ENCODE measurements around the gene CYP4F8. TPM values are rescaled to one million over a fixed set of nuclear protein-coding genes. Genes with fewer than 3 reads are reported as not detected.
"Not testable (repeated sequence)": the region's sequence is repeated elsewhere in the genome, so short reads cannot be mapped to it uniquely, and the experiment has no call there.

CYP4F8 gene
- total and polyA plus RNA-seq, 11 donors, result not detected

GRCh38 chr19:15591796-15592195, 23.2 kb upstream of the CYP4F8 start:
- Histone ChIP-seq H3K9me3 (peaks cover 0 to 8% (median 0%) of the 10 kb centered on the region in 12 donors), H3K4me1 (no peaks in the 10 kb centered on the region), H3K27ac (no peak overlapping the region), H3K4me3 (no peak overlapping the region), H3K27me3 (peaks cover 0 to 21% (median 2%) of the 10 kb centered on the region in 9 donors), H3K36me3 (no peaks in the 10 kb centered on the region)
- no peak for ATAC-seq
- no peak for DNase-seq
- intact Hi-C loops (cut with DNase I), result no loop called here
- no peak for TF ChIP-seq POLR2A (IDR thresholded peaks at IDR 0.05)
- TF ChIP-seq CTCF (IDR thresholded peaks at IDR 0.05), result no peak
- 55 to 73% (median 65%) methylated on average over 4 of the region's 4 CpGs for WGBS, 4 donors

- H3K4me1 ChIP-seq; H3K4me3 ChIP-seq; DNase-seq; intact Hi-C loops (cut with DNase I); H3K36me3 ChIP-seq; ATAC-seq; H3K27ac ChIP-seq: not testable (repeated sequence)
- peaks cover 0 to 17% (median 0%) of the 10 kb centered on the region in 9 donors for H3K27me3 ChIP-seq
- peaks cover 0 to 10% (median 0%) of the 10 kb centered on the region in 12 donors for H3K9me3 ChIP-seq
- WGBS, 4 donors, result 18 to 34% (median 29%) methylated on average over 5 of the region's 5 CpGs
These were observed 22.5 kb upstream of the CYP4F8 start for GRCh38 chr19:15592506-15592905.

- DNase-seq; H3K36me3 ChIP-seq; intact Hi-C loops (cut with DNase I); H3K4me1 ChIP-seq; H3K27ac ChIP-seq; H3K4me3 ChIP-seq: not testable (repeated sequence)
- Histone ChIP-seq H3K9me3 (peaks cover 0 to 10% (median 0%) of the 10 kb centered on the region in 12 donors), H3K27me3 (peaks cover 0 to 17% (median 0%) of the 10 kb centered on the region in 9 donors)
- 36 to 64% (median 43%) methylated on average over 4 of the region's 4 CpGs for WGBS, 4 donors
- ATAC-seq, result peak in 2 of 4 donors; percentile 20 to 50
These were observed 21.3 kb upstream of the CYP4F8 start for GRCh38 chr19:15593766-15594165.

- intact Hi-C loops (cut with DNase I), result no loop called here
- no peaks in the 10 kb centered on the region for H3K4me1 ChIP-seq
These were observed 19.9 kb upstream of the CYP4F8 start for GRCh38 chr19:15595069-15595468.

DNA sequence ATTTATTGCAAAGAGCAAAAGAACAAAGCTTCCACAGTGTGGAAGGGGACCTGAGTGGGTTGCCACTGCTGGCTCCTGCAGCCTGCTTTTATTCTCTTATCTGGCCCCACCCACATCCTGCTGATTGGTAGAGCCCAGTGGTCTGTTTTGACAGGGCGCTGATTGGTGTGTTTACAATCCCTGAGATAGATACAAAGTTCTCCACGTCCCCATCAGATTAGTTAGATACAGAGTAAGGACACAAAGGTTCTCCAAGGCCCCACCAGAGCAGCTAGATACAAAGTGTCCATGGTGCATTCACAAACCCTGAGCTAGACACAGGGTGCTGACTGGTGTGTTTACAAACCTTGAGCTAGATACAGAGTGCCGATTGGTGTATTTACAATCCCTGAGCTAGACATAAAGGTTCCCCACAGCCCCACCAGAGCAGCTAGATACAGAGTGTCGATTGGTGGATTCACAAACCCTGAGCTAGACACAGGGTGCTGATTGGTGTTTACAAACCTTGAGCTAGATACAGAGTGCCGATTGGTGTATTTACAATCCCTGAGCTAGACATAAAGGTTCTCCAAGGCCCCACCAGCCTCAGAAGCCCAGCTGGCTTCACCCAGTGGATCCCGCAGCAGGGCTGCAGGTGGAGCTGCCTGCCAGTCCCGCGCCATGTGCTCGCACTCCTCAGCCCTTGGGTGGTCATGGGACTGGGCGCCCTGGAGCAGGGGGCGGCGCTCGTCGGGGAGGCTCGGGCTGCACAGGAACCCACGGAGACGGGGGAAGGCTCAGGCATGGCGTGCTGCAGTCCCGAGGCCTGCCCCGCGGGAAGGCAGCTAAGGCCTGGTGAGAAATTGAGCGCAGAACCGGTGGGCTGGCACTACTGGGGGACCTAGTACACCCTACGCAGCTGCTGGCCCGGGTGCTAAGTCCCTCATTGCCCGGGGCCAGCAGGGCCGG, 6.8 kb upstream of the CYP4F8 start:
- 87 to 92% (median 89%) methylated on average over 13 to 27 of the region's 27 CpGs for WGBS, 4 donors
- H3K36me3 ChIP-seq; H3K9me3 ChIP-seq; intact Hi-C loops (cut with DNase I); ATAC-seq; H3K4me1 ChIP-seq; DNase-seq; H3K27me3 ChIP-seq; H3K27ac ChIP-seq; H3K4me3 ChIP-seq: not testable (repeated sequence)

More at GRCh38 chr19:15595069-15595468, 19.9 kb upstream of the CYP4F8 start:
- ATAC-seq (no peak), DNase-seq (no peak)
- 26 to 47% (median 38%) methylated on average over 6 of the region's 6 CpGs for WGBS, 4 donors
- H3K27ac ChIP-seq, result no peak overlapping the region
- TF ChIP-seq POLR2A (IDR thresholded peaks at IDR 0.05), result no peak
- TF ChIP-seq CTCF (IDR thresholded peaks at IDR 0.05), result no peak
- peaks cover 0 to 10% (median 0%) of the 10 kb centered on the region in 12 donors for H3K9me3 ChIP-seq
- peaks cover 0 to 17% (median 0%) of the 10 kb centered on the region in 9 donors for H3K27me3 ChIP-seq
- H3K36me3 ChIP-seq, result no peaks in the 10 kb centered on the region
- H3K4me3 ChIP-seq, result no peak overlapping the region

Data from heart left ventricle (tissue), 16 donors.